ENCODE data around the gene SDCBP2.

DNA sequence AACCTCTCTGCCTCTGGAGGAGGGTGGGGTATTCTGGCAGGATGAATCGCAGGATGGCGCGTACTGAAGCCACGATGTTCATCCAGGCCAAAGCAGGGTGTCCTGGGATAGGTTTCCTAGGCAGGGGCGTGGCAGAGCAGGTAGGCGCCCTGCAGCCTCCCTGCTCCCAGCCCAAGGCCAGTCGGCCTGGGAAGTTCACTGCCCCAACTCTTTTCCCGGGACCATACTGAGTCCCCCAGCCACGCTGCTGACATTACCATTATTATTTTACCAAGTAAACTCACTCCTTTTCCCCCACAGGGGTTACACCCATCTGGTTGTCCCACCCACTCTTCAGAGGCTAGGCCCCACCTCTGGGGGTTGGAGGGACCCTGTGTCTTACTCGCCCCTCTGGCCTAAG, 21.8 kb downstream of the SDCBP2 start:
- TF ChIP-seq, protein P1, sequence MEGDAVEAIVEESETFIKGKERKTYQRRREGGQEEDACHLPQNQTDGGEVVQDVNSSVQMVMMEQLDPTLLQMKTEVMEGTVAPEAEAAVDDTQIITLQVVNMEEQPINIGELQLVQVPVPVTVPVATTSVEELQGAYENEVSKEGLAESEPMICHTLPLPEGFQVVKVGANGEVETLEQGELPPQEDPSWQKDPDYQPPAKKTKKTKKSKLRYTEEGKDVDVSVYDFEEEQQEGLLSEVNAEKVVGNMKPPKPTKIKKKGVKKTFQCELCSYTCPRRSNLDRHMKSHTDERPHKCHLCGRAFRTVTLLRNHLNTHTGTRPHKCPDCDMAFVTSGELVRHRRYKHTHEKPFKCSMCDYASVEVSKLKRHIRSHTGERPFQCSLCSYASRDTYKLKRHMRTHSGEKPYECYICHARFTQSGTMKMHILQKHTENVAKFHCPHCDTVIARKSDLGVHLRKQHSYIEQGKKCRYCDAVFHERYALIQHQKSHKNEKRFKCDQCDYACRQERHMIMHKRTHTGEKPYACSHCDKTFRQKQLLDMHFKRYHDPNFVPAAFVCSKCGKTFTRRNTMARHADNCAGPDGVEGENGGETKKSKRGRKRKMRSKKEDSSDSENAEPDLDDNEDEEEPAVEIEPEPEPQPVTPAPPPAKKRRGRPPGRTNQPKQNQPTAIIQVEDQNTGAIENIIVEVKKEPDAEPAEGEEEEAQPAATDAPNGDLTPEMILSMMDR (IDR thresholded peaks at IDR 0.05; ENCODE audit: insufficient read depth, low read depth, low read length) = no peak
- no peak for TF ChIP-seq EZH2 (IDR thresholded peaks at IDR 0.05; ENCODE audit: insufficient read depth, low read length)

All from astrocyte (in vitro differentiated cells and primary cell).